Fibroblast of skin of abdomen (primary cell): ENCODE data around the gene CIDEA.
A peak's percentile ranks its signal among the peaks of the same experiment; 100 is the strongest.

Experiments
- DNase-seq: peaks from one replicate; pipeline ENCODE4 v3.0.0-alpha.2; 2013

The CIDEA gene

GRCh38 chr18:12276736-12277554 is 22.8 kb downstream of the CIDEA start:
- DNase-seq: no peak

GRCh38 chr18:12278215-12278671 is 24.1 kb downstream of the CIDEA start:
- DNase-seq: peak; percentile 24

GRCh38 chr18:12278741-12279682 is 24.9 kb downstream of the CIDEA start:
- DNase-seq: peak; percentile 98

GRCh38 chr18:12279781-12280531 is 25.8 kb downstream of the CIDEA start:
- DNase-seq: no peak

- peak; percentile 47 for DNase-seq
Measured at GRCh38 chr18:12281861-12282260, 27.7 kb downstream of the CIDEA start.

- DNase-seq: peak; percentile 92
Measured at GRCh38 chr18:12282442-12283039, 28.4 kb downstream of the CIDEA start.

- peak; percentile 60 for DNase-seq
Measured at GRCh38 chr18:12283256-12283655, 29.1 kb downstream of the CIDEA start.

GRCh38 chr18:12283666-12284065 is 29.5 kb downstream of the CIDEA start:
- no peak for DNase-seq

GRCh38 chr18:12287131-12287681 is 33.0 kb downstream of the CIDEA start:
- DNase-seq: no peak

GRCh38 chr18:12287684-12288402 is 33.7 kb downstream of the CIDEA start:
- DNase-seq: peak; percentile 84

- no peak for DNase-seq
Measured at GRCh38 chr18:12288403-12288755, 34.2 kb downstream of the CIDEA start.

GRCh38 chr18:12290086-12290485 is 35.9 kb downstream of the CIDEA start:
- no peak for DNase-seq

GRCh38 chr18:12291161-12291560 is 37.0 kb downstream of the CIDEA start:
- DNase-seq: no peak

GRCh38 chr18:12291690-12292089 is 37.5 kb downstream of the CIDEA start:
- DNase-seq: no peak

GRCh38 chr18:12293831-12294230 is 39.7 kb downstream of the CIDEA start:
- no peak for DNase-seq

- DNase-seq: peak; percentile 73
Measured at GRCh38 chr18:12295389-12296086, 41.4 kb downstream of the CIDEA start.

- DNase-seq: peak; percentile 48
Measured at GRCh38 chr18:12296087-12296403, 41.9 kb downstream of the CIDEA start.

- peak; percentile 62 for DNase-seq
Measured at GRCh38 chr18:12296457-12296856, 42.3 kb downstream of the CIDEA start.

- no peak for DNase-seq
Measured at GRCh38 chr18:12299862-12300261, 45.7 kb downstream of the CIDEA start.

- no peak for DNase-seq
Measured at GRCh38 chr18:12301263-12302005, 47.3 kb downstream of the CIDEA start.
